Left kidney (tissue), 2 donors: Measurements from ENCODE around the gene SWT1. TPM values are rescaled to one million over a fixed set of nuclear protein-coding genes. Genes with fewer than 3 reads are reported as not detected.
"Not testable (repeated sequence)": the region's sequence is repeated elsewhere in the genome, so short reads cannot be mapped to it uniquely, and the experiment has no call there.

ENCODE experiments used
- DNase-seq: peaks from one replicate; pipeline ENCODE4 v3.0.0-alpha.2; 2013
- polyA plus RNA-seq: library from polyadenylated mRNA; unstranded; fragments of 120-200 nt; gene quantifications from one replicate; pipeline ENCODE4 v1.2.1, GENCODE V29; 2013; ENCODE audit not compliant: insufficient read length

SWT1 gene
- polyA plus RNA-seq, 1 donor, result 11.5 TPM

DNA sequence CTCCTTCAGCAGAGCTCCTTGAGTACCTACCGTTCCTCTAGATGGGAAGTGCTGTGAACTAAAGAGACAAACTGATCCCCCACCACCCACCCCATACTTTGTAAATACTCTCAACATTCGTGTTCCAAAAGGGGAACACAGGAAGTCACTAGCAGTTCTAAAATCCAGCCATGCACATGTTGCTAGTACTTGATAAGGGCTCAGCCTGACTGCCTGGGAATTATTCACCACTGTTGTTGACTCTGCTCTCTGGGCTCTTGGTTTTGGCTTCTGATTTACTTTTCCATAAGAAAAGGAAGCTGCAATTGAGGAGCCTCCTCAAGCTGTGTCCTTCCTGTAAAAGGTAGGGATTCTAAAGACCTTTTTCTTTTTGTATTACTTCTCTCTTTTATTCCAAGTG is 92.6 kb downstream of the SWT1 start:
- DNase-seq, result no peak

DNA sequence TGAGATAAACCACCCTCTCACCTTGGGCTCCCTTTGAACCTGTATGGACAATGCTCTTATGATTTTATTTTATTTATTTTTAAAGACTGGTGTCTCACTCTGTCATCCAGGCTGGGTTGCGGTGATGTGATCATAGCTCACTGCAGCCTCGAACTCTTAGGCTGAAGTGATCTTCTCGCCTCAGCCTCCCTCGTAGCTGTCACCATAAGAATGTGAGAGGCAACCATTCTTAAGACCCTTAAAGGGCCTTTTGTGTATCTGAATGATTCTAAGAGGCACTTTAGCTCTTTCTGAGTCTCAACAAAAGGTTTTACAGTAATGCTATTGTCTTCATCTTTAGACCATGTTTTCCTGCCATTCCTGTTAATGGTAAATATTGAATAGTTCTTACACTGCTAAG is 93.1 kb downstream of the SWT1 start:
- DNase-seq, result no peak

- DNase-seq, result not testable (repeated sequence)
Measured at GRCh38 chr1:185251928-185252327, 95.0 kb downstream of the SWT1 start.

GRCh38 chr1:185252404-185252803 is 95.4 kb downstream of the SWT1 start:
- not testable (repeated sequence) for DNase-seq

DNA sequence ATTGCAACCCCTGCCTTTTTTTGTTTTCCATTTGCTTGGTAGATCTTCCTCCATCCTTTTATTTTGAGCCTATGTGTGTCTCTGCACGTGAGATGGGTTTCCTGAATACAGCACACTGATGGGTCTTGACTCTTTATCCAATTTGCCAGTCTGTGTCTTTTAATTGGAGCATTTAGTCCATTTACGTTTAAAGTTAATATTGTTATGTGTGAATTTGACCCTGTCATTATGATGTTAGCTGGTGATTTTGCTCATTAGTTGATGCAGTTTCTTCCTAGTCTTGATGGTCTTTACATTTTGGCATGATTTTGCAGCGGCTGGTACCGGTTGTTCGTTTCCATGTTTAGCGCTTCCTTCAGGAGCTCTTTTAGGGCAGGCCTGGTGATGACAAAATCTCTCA is 98.6 kb downstream of the SWT1 start:
- DNase-seq, result not testable (repeated sequence)

GRCh38 chr1:185257116-185257949 is 100.4 kb downstream of the SWT1 start:
- not testable (repeated sequence) for DNase-seq

DNA sequence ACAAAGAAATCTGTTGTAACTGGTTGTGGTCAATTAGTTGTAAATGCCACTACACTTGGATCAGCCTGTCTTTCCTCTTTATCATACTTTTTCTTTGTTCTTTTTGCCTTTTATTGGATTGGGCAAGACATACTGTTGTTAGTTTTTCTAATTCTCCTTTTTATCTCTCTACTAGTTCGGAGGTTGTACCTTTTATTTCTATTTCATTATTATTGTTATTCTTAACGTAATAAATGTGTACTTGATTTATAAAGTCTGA is 100.9 kb downstream of the SWT1 start:
- no peak for DNase-seq

- no peak for DNase-seq
Measured at GRCh38 chr1:185258676-185259075, 101.7 kb downstream of the SWT1 start.

DNA sequence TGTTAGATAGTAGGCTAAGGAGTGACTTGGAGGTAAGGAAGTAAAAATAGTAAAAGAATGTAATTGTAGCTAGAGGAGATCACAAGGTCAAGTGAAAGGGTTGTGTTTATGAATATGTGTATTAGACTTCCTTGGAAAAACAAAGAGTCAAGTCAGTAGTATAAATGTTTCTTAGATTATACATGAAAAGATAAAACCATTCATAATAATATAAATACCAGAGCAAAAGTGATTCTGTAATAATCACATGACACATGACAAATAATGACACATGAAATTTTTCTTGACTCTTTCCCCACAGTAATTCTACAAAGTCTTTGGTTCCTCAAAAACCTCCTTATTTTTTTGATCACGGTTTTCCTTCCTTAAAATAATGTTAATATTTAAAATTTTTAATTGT is 103.6 kb downstream of the SWT1 start:
- DNase-seq, result no peak

GRCh38 chr1:185262151-185262550 is 105.2 kb downstream of the SWT1 start:
- DNase-seq, result no peak

- no peak for DNase-seq
Measured at GRCh38 chr1:185263292-185263691, 106.3 kb downstream of the SWT1 start.

DNA sequence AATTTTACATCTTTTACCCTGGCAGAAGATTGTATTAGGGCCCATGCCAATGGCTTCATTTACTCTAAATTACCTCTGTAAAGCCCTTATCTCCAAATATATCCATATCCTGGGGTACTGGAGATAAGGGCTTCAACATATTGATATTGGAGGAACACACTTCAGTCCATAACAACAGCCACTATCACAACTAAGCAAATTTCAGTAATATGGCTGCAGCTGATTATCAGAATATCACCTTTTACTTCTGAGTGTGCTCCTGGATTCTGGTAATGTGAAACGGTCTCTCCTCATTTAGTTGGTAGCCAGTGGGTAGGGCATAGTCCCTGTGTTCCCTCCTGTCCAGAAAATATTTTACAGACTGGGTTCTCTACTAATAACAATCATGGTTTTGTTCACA is 106.8 kb downstream of the SWT1 start:
- DNase-seq, result no peak

DNA sequence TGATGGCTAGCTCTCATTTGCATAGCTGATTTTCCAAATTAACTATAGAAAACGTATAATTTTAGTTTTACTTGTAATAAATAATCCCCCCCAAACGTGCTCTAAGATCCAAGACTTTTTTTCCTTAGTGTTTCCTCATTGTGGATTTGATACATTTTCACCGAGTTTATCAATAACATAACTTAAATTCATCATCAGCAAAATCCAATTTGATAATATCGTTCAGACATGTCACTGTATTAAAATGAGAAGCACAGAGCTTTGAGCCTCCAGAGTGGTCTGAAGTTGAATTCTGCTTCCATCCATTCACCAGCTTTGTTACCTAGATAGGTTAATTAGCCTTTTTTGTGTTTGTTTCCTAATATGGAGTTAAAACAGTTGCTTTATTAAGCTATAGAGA is 108.3 kb downstream of the SWT1 start:
- no peak for DNase-seq

DNA sequence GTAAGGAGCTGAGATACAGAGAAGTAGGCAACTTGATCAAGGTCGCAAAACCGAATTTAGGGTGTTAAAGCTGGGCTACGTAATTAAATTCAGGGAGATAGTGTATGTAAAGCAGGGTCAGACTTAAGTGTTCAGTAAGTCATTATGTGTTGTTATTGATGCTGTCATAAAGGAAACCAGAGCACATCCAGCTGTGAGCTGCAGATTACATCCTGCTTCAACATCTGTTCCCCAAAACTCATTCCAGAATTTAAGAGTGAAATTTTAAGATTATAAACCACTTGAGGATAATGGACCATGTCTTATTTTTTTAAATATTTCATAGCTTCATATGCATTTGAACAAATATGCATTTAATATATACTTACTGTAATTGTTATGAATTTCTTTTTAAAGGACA is 110.3 kb downstream of the SWT1 start:
- no peak for DNase-seq

DNA sequence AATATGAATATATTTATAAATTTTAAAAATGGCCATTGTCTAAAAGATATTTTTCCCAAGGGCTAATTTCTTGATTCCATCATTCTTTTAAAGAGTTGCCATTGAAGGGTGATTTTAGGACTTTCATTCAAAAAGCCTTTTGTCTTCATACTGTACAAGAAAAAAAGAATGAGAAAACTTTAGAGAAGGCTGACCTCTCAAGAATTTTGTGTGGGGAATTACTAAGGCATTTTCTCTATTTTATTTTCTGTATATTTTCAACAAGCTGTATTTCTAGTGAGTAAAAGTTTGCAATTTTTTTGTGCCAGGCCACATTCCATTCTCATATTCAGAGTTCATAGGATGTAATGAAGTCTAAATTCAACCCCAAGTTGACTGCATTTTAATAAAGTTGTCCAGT is 110.7 kb downstream of the SWT1 start:
- DNase-seq, result no peak

DNA sequence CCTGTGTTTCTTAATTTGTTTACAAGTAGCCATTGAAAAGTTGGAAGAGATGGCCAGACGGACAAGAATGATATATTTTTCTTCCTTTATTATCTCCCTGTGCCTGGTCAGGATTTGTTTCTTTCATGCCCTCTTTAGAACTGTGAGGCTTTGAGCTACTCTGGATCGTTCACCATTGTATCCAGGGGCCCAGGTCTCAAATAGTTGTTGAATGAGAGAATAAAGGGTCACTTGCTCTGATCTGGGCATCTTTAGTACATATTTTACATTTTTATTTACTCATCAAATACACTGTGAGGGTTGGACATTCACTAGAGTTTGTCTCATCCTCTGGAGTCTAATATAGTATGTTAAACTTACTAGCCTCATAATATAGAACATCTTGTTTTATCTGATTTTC is 111.4 kb downstream of the SWT1 start:
- DNase-seq, result no peak

DNA sequence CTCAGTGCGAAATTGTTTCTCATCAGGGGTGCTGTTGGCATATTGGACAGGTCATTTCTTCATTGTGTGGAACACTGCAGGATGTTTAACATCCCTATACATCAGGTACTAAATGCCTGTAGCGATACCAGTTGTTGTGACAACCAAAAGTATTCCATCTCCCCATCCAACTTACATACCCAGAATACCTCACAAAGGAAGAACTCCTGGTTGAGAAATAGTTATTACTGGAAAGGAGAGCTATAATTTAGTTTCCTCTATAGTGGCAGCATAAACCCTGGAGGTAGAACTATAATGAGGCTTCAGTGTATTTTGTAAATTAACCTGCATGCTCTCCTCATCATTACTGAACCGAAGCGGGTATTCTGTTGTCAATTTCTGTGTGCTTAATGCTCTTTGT is 115.0 kb downstream of the SWT1 start:
- no peak for DNase-seq

DNA sequence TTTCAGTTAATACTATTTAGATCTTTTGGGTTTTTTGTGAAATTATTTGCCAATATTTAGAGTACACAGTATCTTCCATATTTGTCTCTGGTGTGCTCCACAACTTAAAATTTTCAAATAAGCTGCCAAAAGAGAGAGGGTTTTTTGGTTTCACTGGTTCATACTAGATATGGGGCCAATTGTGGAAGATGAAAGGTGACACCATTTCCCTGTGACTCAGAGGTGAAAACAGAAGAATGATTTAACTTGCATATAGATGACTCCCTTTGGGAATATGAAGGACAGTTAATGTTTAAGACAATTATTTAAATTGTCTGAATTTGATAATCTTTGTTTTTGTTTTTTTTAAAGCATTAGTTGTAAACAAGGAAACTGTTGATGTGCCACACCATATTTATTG is 122.6 kb downstream of the SWT1 start:
- no peak for DNase-seq

GRCh38 chr1:185280589-185280988 is 123.6 kb downstream of the SWT1 start:
- DNase-seq, result no peak

DNA sequence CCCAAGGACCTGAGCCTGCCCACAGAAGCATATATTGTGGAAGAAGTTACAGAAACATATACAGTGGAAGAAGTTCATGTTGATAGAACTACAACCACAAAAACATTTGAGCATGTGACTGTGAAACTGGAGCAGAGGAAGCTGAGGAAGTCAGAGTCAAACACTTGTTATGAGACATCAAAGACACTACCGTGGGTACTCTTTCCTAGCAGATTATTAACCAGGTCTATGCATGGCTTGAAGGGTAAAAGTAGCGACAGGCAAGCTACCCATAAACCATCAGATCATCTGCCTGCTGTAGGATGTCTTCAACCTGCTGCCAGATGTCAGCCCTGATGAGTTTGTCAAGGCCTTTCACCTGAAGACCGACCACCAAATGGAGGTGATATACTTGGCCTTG is 124.3 kb downstream of the SWT1 start:
- no peak for DNase-seq

- no peak for DNase-seq
Measured at GRCh38 chr1:185284116-185284515, 127.1 kb downstream of the SWT1 start.

DNA sequence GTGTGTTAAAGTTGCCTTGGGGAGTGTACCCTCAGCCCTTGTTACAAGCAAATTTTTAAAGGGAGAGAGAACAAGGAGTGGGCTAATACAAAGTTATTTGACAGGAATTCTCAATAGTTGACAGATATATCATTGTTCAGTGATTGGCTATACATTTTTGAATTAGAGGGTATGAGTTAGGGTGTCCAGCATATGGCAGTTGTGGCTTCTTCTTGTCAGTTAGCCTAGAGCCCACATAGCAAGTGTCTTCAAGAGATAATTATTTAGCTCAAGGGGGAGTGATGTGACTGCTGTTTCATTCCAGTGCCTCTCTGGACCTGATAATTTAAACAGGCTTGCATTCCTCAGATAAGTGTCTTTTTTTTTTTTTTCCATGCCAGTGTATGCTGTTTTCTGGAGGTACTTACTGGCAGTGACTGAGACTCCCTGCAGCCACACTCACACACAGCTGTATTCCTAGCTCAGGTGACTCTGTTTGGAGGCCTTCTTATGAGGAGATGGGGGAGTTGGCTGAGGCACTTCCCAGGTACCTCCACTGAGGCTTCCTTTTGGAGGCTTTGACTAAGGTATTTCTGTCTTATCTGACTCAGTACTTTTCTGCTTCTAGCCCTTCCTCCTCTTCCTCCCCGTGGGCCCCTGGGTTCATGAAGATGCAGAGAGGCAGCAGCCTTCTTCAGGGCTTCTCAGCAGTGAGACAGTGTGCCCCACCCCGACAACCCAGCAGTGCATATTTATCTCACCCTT is 127.7 kb downstream of the SWT1 start:
- DNase-seq, result no peak

- DNase-seq, result no peak
Measured at GRCh38 chr1:185287451-185287850, 130.5 kb downstream of the SWT1 start.

DNA sequence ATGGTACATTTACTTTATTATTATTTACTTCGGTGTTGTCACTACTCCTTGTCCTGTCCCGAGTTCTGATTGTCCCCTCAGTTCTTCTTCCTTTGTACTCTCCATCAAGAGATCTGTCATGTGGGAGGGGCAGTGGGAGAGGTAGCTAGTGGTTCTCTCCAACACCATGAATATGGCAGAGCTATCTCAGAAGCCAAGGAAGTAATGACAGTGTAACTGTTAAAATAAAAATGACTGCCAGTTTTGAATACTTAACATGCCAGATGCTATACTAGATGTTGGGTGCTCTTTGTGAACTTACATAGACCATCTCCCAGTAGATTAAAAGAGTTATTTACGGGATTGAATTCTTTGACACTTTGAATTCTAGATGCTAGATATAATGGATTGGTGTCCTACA is 131.5 kb downstream of the SWT1 start:
- no peak for DNase-seq
